Measurements from ENCODE around the gene LRRK1.

The LRRK1 gene

GRCh38 chr15:101111570-101112262, 192.6 kb downstream of the LRRK1 start:
- H2BK5ac ChIP-seq (ENCODE audit: low read depth, low read length, poor library complexity) = no peak overlapping the region
- H2BK120ac ChIP-seq (ENCODE audit: insufficient read depth, low read length, poor library complexity) = no peak overlapping the region
- no peak overlapping the region for H3K9ac ChIP-seq (ENCODE audit: low read length)
- H3K4ac ChIP-seq (ENCODE audit: low read depth, low read length) = no peak overlapping the region
- H3K4me3 ChIP-seq (ENCODE audit: low read depth, low read length) = no peak overlapping the region
- H3K4me2 ChIP-seq (ENCODE audit: low read length) = no peak overlapping the region
- no peak overlapping the region for H2AFZ ChIP-seq (ENCODE audit: insufficient read depth, low read length, poor library complexity)
- H3K23ac ChIP-seq (ENCODE audit: low read length) = no peak overlapping the region
- no peaks in the 10 kb centered on the region for H3K36me3 ChIP-seq (ENCODE audit: control insufficient read depth in 1 of 2, insufficient read depth in 2 of 2, low read length in 2 of 2)
- no peak overlapping the region for H3K14ac ChIP-seq (ENCODE audit: low read length)
- H3K18ac ChIP-seq (ENCODE audit: low read length) = no peak overlapping the region
- H4K91ac ChIP-seq (ENCODE audit: low read depth, low read length) = no peak overlapping the region
- no peaks in the 10 kb centered on the region for H3K9me3 ChIP-seq (ENCODE audit: insufficient read depth, low read depth, low read length)
- no peak for DNase-seq
- H2BK12ac ChIP-seq (ENCODE audit: low read length) = no peak overlapping the region
- no peak overlapping the region for H3K27ac ChIP-seq (ENCODE audit: low read depth, low read length)
- no peaks in the 10 kb centered on the region for H3K27me3 ChIP-seq (ENCODE audit: insufficient read depth, low read length)
- no peak overlapping the region for H2AK5ac ChIP-seq (ENCODE audit: low read length)
- H4K12ac ChIP-seq (ENCODE audit: low read depth, low read length) = no peak overlapping the region
- no peaks in the 10 kb centered on the region for H3K79me2 ChIP-seq (ENCODE audit: control insufficient read depth, insufficient read depth, low read length, poor library complexity)
- H3K79me1 ChIP-seq (ENCODE audit: low read length) = peaks cover 2% of the 10 kb centered on the region
- peaks cover 5 to 11% of the 10 kb centered on the region in 2 experiments for H3K4me1 ChIP-seq (ENCODE audit: control insufficient read depth in 1 of 2, insufficient read depth in 2 of 2, low read length in 2 of 2)
- no peak overlapping the region for H4K8ac ChIP-seq (ENCODE audit: low read depth, low read length)
- WGBS (ENCODE audit: extremely low coverage, insufficient coverage, insufficient read length) = no CpG with 5 or more reads among the region's 16 CpGs

DNA sequence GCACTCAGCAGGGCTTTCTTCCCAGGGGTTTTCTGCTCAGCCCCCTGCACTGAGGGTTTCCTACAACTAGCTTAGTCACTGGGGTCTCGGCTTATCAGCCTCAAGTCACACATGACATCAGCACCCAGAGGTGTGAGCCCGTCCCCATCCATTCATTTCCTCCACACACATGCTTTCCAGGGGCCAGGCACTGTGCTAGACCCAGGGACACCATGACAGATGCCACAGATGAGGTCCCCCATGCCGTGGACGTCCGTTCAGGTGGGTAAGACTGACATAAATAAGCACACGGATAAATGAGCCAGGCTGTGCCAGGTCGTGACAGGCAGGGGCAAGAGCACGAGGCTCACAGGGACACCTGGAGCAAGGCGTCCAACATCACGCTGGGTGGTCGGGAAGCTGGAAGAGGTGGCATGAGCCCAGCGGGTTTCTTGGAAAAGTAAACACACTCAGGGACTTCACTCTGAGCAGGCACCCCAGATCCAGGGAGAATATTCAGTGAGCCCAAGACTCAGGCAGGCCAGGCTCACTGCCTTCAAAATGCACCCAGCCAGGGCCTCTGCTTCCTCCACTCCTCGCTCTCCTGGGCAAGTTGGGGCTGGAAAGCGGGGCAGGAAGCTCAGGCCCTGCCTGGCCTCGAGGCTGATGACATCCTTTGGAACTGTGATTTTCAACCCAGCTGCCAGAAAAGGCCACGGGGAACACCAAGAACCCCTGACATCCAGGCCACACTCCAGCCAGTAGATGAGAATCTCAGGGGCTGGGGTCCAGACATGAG, 193.4 kb downstream of the LRRK1 start:
- no peak overlapping the region for H2BK5ac ChIP-seq (ENCODE audit: low read depth, low read length, poor library complexity)
- peaks cover 2% of the 10 kb centered on the region for H3K79me1 ChIP-seq (ENCODE audit: low read length)
- peaks cover 5 to 11% of the 10 kb centered on the region in 2 experiments for H3K4me1 ChIP-seq (ENCODE audit: control insufficient read depth in 1 of 2, insufficient read depth in 2 of 2, low read length in 2 of 2)
- no peak overlapping the region for H2AK5ac ChIP-seq (ENCODE audit: low read length)
- no peak overlapping the region for H2BK12ac ChIP-seq (ENCODE audit: low read length)
- no peak overlapping the region for H3K27ac ChIP-seq (ENCODE audit: low read depth, low read length)
- no peaks in the 10 kb centered on the region for H3K9me3 ChIP-seq (ENCODE audit: insufficient read depth, low read depth, low read length)
- H4K12ac ChIP-seq (ENCODE audit: low read depth, low read length) = no peak overlapping the region
- H3K79me2 ChIP-seq (ENCODE audit: control insufficient read depth, insufficient read depth, low read length, poor library complexity) = no peaks in the 10 kb centered on the region
- H3K4me2 ChIP-seq (ENCODE audit: low read length) = no peak overlapping the region
- no peak overlapping the region for H3K14ac ChIP-seq (ENCODE audit: low read length)
- no peak overlapping the region for H3K23ac ChIP-seq (ENCODE audit: low read length)
- H2AFZ ChIP-seq (ENCODE audit: insufficient read depth, low read length, poor library complexity) = no peak overlapping the region
- no CpG with 5 or more reads among the region's 16 CpGs for WGBS (ENCODE audit: extremely low coverage, insufficient coverage, insufficient read length)
- no peak overlapping the region for H3K18ac ChIP-seq (ENCODE audit: low read length)
- no peak overlapping the region for H3K4me3 ChIP-seq (ENCODE audit: low read depth, low read length)
- no peaks in the 10 kb centered on the region for H3K36me3 ChIP-seq (ENCODE audit: control insufficient read depth in 1 of 2, insufficient read depth in 2 of 2, low read length in 2 of 2)
- H3K9ac ChIP-seq (ENCODE audit: low read length) = no peak overlapping the region
- H3K27me3 ChIP-seq (ENCODE audit: insufficient read depth, low read length) = no peaks in the 10 kb centered on the region
- DNase-seq = no peak
- H3K4ac ChIP-seq (ENCODE audit: low read depth, low read length) = no peak overlapping the region
- no peak overlapping the region for H4K8ac ChIP-seq (ENCODE audit: low read depth, low read length)
- no peak overlapping the region for H4K91ac ChIP-seq (ENCODE audit: low read depth, low read length)
- H2BK120ac ChIP-seq (ENCODE audit: insufficient read depth, low read length, poor library complexity) = no peak overlapping the region

GRCh38 chr15:101113114-101114005, 194.2 kb downstream of the LRRK1 start:
- Histone ChIP-seq H3K4me3 (ENCODE audit: low read depth, low read length) (no peak overlapping the region), H3K4ac (ENCODE audit: low read depth, low read length) (no peak overlapping the region), H3K18ac (ENCODE audit: low read length) (no peak overlapping the region), H3K27ac (ENCODE audit: low read depth, low read length) (no peak overlapping the region), H4K91ac (ENCODE audit: low read depth, low read length) (no peak overlapping the region), H2BK120ac (ENCODE audit: insufficient read depth, low read length, poor library complexity) (no peak overlapping the region), H2AK5ac (ENCODE audit: low read length) (no peak overlapping the region), H3K27me3 (ENCODE audit: insufficient read depth, low read length) (no peaks in the 10 kb centered on the region), H3K4me1 (ENCODE audit: control insufficient read depth in 1 of 2, insufficient read depth in 2 of 2, low read length in 2 of 2) (peaks cover 5 to 11% of the 10 kb centered on the region in 2 experiments), H3K14ac (ENCODE audit: low read length) (no peak overlapping the region), H4K8ac (ENCODE audit: low read depth, low read length) (no peak overlapping the region), H2BK12ac (ENCODE audit: low read length) (peak overlapping the region; percentile 56), H3K36me3 (ENCODE audit: control insufficient read depth in 1 of 2, insufficient read depth in 2 of 2, low read length in 2 of 2) (no peaks in the 10 kb centered on the region), H3K23ac (ENCODE audit: low read length) (no peak overlapping the region), H4K12ac (ENCODE audit: low read depth, low read length) (no peak overlapping the region), H2AFZ (ENCODE audit: insufficient read depth, low read length, poor library complexity) (no peak overlapping the region), H2BK5ac (ENCODE audit: low read depth, low read length, poor library complexity) (no peak overlapping the region), H3K4me2 (ENCODE audit: low read length) (no peak overlapping the region), H3K79me1 (ENCODE audit: low read length) (peaks cover 2% of the 10 kb centered on the region), H3K9ac (ENCODE audit: low read length) (no peak overlapping the region), H3K9me3 (ENCODE audit: insufficient read depth, low read depth, low read length) (no peaks in the 10 kb centered on the region), H3K79me2 (ENCODE audit: control insufficient read depth, insufficient read depth, low read length, poor library complexity) (no peaks in the 10 kb centered on the region)
- DNase-seq = no peak
- no CpG with 5 or more reads among the region's 19 CpGs for WGBS (ENCODE audit: extremely low coverage, insufficient coverage, insufficient read length)

DNA sequence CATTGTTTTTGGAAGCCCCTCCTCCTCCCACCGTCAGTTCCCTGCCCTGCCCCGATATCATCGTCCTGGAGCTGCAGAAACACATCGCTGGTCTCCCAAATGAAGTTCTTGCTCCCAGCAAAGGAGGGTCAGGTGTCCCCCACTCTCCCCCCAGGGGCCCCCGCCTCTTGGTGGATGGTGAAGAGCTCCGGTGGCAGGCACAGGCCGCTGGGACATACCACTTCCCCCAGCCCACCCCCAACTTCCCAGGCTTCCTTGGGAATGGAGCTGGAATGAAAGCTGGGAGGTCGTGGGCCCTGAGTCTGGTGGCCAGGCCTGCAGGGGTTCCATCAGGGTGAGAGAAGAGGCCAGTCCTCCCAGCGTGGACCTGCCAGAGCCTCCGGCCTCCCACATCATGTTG, 195.0 kb downstream of the LRRK1 start:
- no peak overlapping the region for H4K12ac ChIP-seq (ENCODE audit: low read depth, low read length)
- H3K9ac ChIP-seq (ENCODE audit: low read length) = no peak overlapping the region
- no peak overlapping the region for H2BK5ac ChIP-seq (ENCODE audit: low read depth, low read length, poor library complexity)
- no peak overlapping the region for H3K14ac ChIP-seq (ENCODE audit: low read length)
- no peak overlapping the region for H3K27ac ChIP-seq (ENCODE audit: low read depth, low read length)
- peaks cover 5 to 11% of the 10 kb centered on the region in 2 experiments for H3K4me1 ChIP-seq (ENCODE audit: control insufficient read depth in 1 of 2, insufficient read depth in 2 of 2, low read length in 2 of 2)
- WGBS (ENCODE audit: extremely low coverage, insufficient coverage, insufficient read length) = no CpG with 5 or more reads among the region's 10 CpGs
- peaks cover 2% of the 10 kb centered on the region for H3K79me1 ChIP-seq (ENCODE audit: low read length)
- H3K27me3 ChIP-seq (ENCODE audit: insufficient read depth, low read length) = no peaks in the 10 kb centered on the region
- H2AK5ac ChIP-seq (ENCODE audit: low read length) = no peak overlapping the region
- H3K4me2 ChIP-seq (ENCODE audit: low read length) = no peak overlapping the region
- no peak overlapping the region for H3K18ac ChIP-seq (ENCODE audit: low read length)
- H4K8ac ChIP-seq (ENCODE audit: low read depth, low read length) = no peak overlapping the region
- no peak overlapping the region for H3K23ac ChIP-seq (ENCODE audit: low read length)
- H3K4ac ChIP-seq (ENCODE audit: low read depth, low read length) = no peak overlapping the region
- no peaks in the 10 kb centered on the region for H3K79me2 ChIP-seq (ENCODE audit: control insufficient read depth, insufficient read depth, low read length, poor library complexity)
- no peaks in the 10 kb centered on the region for H3K36me3 ChIP-seq (ENCODE audit: control insufficient read depth in 1 of 2, insufficient read depth in 2 of 2, low read length in 2 of 2)
- DNase-seq = no peak
- no peak overlapping the region for H2AFZ ChIP-seq (ENCODE audit: insufficient read depth, low read length, poor library complexity)
- no peak overlapping the region for H3K4me3 ChIP-seq (ENCODE audit: low read depth, low read length)
- no peak overlapping the region for H4K91ac ChIP-seq (ENCODE audit: low read depth, low read length)
- no peak overlapping the region for H2BK120ac ChIP-seq (ENCODE audit: insufficient read depth, low read length, poor library complexity)
- no peak overlapping the region for H2BK12ac ChIP-seq (ENCODE audit: low read length)
- no peaks in the 10 kb centered on the region for H3K9me3 ChIP-seq (ENCODE audit: insufficient read depth, low read depth, low read length)

Measured in trophoblast cell (in vitro differentiated cells and primary cell).